AG04449 (cell line): ENCODE data around the gene TRAF3.
"Not testable (repeated sequence)": the region's sequence is repeated elsewhere in the genome, so short reads cannot be mapped to it uniquely, and the experiment has no call there.

Experiments used
- CTCF ChIA-PET: fragments of 350-600 bp; formaldehyde crosslinking; extraction: SDS; loops from one replicate; lab custom pipeline; 2021; ENCODE audit warnings: antibody characterized with exemption; lab: Yijun Ruan, JAX
- POLR2A ChIA-PET: fragments of 400-600, 350-600 bp; formaldehyde crosslinking; extraction: SDS; loops from one replicate; lab custom pipeline; 2020; ENCODE audit warnings: antibody characterized with exemption, inconsistent platforms; lab: Yijun Ruan, JAX
- DNase-seq: peaks from one replicate; pipeline ENCODE4 v3.0.0-alpha.2; 2010; ENCODE audit warnings: low read depth, low spot score
- H3K4me3 ChIP-seq: 2 replicates; pipeline ENCODE4 v1.5.1; 2011; ENCODE audit warnings: low read depth, mild to moderate bottlenecking, control low read depth, low read length
- CTCF ChIP-seq: IDR thresholded peaks from one replicate; pipeline ENCODE4 v1.5.1; 2011; ENCODE audit warnings: mild to moderate bottlenecking, moderate library complexity, low read length, control low read depth, inconsistent platforms; ENCODE audit not compliant: insufficient read depth; ENCODE audit errors: missing control alignments

The TRAF3 gene

GRCh38 chr14:102893452-102893851 lies 116.2 kb downstream of the TRAF3 start:
- no peak overlapping the region for H3K4me3 ChIP-seq
- no peak for TF ChIP-seq CTCF
- DNase-seq = peak; percentile 93
- ChIA-PET CTCF (interaction anchor here (1.0 kb wide), 1 partner anchor 199 kb away, joined by 8 read pairs; no protein-coding TSS in a partner anchor), POLR2A (no interaction called here)

- H3K4me3 ChIP-seq, POLR2A ChIA-PET, DNase-seq: not testable (repeated sequence)
- CTCF ChIA-PET = interaction anchor here (0.9 to 2.7 kb wide), 4 partner anchors 18 to 202 kb away, joined by 3 to 11 read pairs (median 6); no protein-coding TSS in a partner anchor
Observed at GRCh38 chr14:102896735-102897134, 119.5 kb downstream of the TRAF3 start.

DNA sequence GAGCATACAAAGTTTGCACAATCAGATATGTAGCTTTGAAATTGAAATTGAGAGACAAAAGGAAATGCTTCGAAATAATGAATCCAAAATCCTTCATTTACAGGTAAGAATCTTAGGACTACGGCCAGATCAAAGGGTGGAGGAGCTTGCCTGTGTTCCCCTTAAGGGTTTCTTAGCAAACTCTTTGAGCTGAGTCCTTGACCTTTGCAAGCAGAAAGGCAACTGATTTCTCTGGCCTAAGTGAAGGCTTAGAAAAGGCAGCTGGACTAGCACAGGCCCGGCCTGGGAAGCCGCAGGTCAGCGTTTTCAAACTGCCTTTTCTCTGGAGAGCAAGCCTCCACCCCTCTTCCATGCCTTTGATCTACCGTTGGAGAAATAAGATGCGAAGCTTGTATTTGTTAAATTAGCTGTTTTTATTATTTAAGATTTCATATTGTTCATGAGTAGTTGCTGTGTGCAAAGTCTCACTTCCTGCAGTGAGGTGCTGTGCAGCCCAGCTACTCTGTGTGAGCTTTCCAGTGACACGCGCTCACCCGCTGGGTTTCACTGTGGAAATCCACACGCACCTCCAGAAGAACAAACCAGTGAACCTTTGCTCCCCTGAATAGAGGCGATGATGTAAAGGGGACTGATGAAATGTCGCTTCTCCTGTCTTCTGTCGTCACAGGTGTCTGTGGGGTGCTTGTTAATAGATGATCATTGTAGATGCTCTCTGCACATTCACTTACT lies 120.2 kb downstream of the TRAF3 start:
- CTCF ChIA-PET = interaction anchor here (0.9 to 2.7 kb wide), 3 partner anchors 103 to 203 kb away, joined by 3 to 11 read pairs (median 8); no protein-coding TSS in a partner anchor
- no peak overlapping the region for H3K4me3 ChIP-seq
- TF ChIP-seq CTCF = no peak
- POLR2A ChIA-PET = no interaction called here
- DNase-seq = no peak

- no peak for TF ChIP-seq CTCF
- no peak overlapping the region for H3K4me3 ChIP-seq
- DNase-seq = no peak
- ChIA-PET POLR2A (no interaction called here), CTCF (no interaction called here)
Observed at GRCh38 chr14:102898298-102898697, 121.0 kb downstream of the TRAF3 start.

- no peak for DNase-seq
- TF ChIP-seq CTCF = no peak
- no peak overlapping the region for H3K4me3 ChIP-seq
- ChIA-PET CTCF (interaction anchor here (1.0 kb wide), 1 partner anchor 10 kb away, joined by 3 read pairs; no protein-coding TSS in a partner anchor), POLR2A (no interaction called here)
Observed at GRCh38 chr14:102898776-102899515, 121.7 kb downstream of the TRAF3 start.

DNA sequence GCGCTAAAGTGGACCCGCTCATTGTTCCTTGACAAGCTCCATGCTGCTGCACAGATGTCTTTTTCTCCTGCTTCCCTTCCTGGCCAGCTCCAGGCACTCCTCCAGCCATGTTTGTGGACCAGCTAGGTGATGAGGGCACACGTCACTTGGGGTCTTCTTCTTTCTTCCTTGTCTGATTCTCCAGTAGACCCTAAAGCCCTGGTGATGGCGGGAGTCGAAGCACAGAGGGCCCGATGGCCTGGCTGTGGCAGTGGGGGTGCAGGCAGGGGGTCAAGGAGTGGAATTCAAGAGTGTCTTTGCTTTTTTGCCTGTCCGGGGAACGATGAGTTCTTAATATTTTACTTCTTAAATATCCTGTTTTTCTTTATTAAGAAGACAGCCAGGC lies 122.3 kb downstream of the TRAF3 start:
- DNase-seq = no peak
- CTCF ChIA-PET = interaction anchor here (1.0 kb wide), 1 partner anchor 10 kb away, joined by 3 read pairs; no protein-coding TSS in a partner anchor
- POLR2A ChIA-PET = no interaction called here
- H3K4me3 ChIP-seq = no peak overlapping the region
- TF ChIP-seq CTCF = no peak
